ENCODE results near the gene IFT27.

GRCh38 chr22:36769541-36770512 lies 6.1 kb downstream of the IFT27 start:
- TF ChIP-seq, protein P1, sequence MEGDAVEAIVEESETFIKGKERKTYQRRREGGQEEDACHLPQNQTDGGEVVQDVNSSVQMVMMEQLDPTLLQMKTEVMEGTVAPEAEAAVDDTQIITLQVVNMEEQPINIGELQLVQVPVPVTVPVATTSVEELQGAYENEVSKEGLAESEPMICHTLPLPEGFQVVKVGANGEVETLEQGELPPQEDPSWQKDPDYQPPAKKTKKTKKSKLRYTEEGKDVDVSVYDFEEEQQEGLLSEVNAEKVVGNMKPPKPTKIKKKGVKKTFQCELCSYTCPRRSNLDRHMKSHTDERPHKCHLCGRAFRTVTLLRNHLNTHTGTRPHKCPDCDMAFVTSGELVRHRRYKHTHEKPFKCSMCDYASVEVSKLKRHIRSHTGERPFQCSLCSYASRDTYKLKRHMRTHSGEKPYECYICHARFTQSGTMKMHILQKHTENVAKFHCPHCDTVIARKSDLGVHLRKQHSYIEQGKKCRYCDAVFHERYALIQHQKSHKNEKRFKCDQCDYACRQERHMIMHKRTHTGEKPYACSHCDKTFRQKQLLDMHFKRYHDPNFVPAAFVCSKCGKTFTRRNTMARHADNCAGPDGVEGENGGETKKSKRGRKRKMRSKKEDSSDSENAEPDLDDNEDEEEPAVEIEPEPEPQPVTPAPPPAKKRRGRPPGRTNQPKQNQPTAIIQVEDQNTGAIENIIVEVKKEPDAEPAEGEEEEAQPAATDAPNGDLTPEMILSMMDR (conservative IDR thresholded peaks at IDR 0.05): no peak
- no peak for TF ChIP-seq ZFX (IDR thresholded peaks at IDR 0.05)

Measured in C4-2B (cell line).